ENCODE data around the gene MTHFS. TPM values are rescaled to one million over a fixed set of nuclear protein-coding genes. Genes with fewer than 3 reads are reported as not detected.

Gene MTHFS
- total RNA-seq, 1 experiment from 2014 or later, result 72.8 TPM

DNA sequence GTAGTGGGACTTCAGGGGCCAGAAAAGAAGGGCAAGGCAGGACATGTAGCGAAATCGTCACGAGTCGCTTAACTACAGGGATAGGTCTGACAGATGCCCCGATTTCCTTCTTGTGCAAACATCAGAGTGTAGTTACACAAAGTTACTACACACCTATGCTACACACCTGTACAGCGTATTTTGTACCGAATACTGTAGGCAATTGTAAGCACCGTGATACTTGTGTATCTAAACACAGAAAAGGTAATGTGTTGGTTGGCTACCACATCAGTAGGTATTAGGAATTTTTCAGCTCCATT, 515 bp upstream of the MTHFS start:
- no peaks in the 10 kb centered on the region for H3K27me3 ChIP-seq
- H3K9me3 ChIP-seq, result no peaks in the 10 kb centered on the region
- peaks cover under 1% of the 10 kb centered on the region; the same call in 1 of the 2 replicates for H3K36me3 ChIP-seq
- no peak for DNase-seq
- peak overlapping the region; percentile 72 for H3K4me3 ChIP-seq

DNA sequence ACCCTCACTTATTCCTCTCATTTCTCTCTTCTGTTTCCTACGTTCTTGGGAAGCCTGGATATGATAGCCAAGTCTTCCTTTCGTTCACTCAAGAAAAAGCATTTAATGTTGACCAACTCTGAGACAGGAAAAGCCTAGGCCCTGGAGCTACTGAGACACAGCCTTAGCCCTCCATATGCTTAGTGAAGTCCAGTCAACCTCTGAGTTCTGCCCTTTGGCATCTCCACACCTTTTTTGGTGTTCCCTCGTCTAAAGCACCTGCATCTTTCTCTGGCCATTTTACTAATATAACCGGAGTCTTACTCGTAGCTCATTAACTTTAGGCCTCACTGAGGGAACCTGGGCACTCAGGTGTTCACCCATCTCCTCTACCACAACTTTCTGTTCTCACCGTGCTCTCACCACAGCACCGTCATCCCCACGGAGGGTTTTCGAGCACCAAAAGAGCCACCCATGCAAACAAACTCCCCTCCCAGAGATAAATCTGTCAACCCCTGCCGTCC, 632 bp downstream of the MTHFS start:
- Histone ChIP-seq H3K4me3 (peak overlapping the region; percentile 72), H3K9me3 (no peaks in the 10 kb centered on the region), H3K27me3 (no peaks in the 10 kb centered on the region), H3K36me3 (peaks cover 5% of the 10 kb centered on the region)
- DNase-seq, result no peak

GRCh38 chr15:79887054-79887930, 9.5 kb downstream of the MTHFS start:
- Histone ChIP-seq H3K9me3 (no peaks in the 10 kb centered on the region), H3K36me3 (peaks cover 76% of the 10 kb centered on the region), H3K27me3 (no peaks in the 10 kb centered on the region), H3K4me3 (no peak overlapping the region)
- DNase-seq, result no peak

DNA sequence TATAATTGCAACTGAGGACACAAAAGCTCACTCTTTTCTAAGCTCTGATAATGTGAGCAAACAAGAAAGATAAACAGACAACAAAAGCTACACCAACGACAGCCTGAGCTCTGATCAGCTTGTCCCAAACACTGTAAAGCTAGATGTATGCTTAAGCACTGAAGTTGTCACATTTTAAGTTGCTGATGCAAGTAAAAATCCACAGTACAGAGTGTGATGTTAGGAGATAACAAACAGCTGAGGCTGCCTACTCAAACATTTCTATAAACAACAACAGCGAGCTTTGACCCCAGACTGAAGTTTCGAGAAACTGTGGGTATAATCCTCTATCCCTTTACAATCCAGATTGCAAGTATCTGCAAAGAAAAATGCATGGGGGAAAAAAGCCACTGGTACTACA, 10.7 kb downstream of the MTHFS start:
- no peaks in the 10 kb centered on the region for H3K27me3 ChIP-seq

DNA sequence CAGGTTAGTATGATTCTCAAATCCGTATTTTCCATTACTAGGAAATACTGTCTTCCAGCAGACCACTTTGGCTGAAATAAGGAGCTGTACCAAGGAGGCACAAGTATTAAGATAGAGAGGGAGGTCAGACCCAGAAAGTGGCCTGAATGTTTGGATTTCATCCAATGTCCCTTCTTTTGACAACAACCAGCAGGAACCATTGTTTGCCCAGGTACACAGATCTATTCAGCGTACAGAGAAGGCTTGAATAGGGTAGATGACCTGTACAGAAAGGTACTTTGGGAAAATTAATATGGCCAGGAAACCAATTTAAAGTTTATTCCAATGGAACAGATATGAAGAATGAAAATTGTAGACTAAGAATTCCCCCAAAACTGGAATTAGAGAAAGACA, 12.6 kb downstream of the MTHFS start:
- Histone ChIP-seq H3K36me3 (peaks cover 87% of the 10 kb centered on the region), H3K9me3 (peaks cover 3% of the 10 kb centered on the region), H3K4me3 (no peak overlapping the region), H3K27me3 (no peaks in the 10 kb centered on the region)
- no peak for DNase-seq

More for the DNA sequence above, 10.7 kb downstream of the MTHFS start:
- peaks cover 81% of the 10 kb centered on the region for H3K36me3 ChIP-seq
- H3K9me3 ChIP-seq, result no peaks in the 10 kb centered on the region
- DNase-seq, result no peak
- H3K4me3 ChIP-seq, result no peak overlapping the region

- no peaks in the 10 kb centered on the region for H3K27me3 ChIP-seq
- peaks cover 85% of the 10 kb centered on the region for H3K36me3 ChIP-seq
- H3K9me3 ChIP-seq, result peaks cover 7% of the 10 kb centered on the region
- no peak overlapping the region for H3K4me3 ChIP-seq
- no peak for DNase-seq
Measured at GRCh38 chr15:79883579-79884203, 13.1 kb downstream of the MTHFS start.

DNA sequence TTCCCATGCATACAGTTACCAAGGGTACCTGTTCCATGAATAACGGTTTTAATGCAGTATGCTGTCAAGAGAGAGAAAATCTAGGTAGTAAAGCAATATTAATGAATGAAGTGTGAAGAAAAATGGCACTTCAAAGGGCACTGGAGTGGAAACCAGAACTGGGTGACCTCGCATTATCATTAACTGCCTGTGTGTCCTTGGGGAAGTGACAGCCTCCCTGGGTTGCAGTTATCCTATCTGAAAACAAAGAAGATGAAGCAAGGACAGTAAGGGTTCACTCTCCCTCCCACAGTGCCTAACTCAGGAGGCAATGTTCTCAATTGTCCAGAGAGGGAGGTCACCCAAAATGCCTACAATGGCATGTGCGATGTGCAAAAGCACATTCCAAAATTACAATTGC, 15.1 kb downstream of the MTHFS start:
- Histone ChIP-seq H3K36me3 (peaks cover 90% of the 10 kb centered on the region), H3K9me3 (peaks cover 20% of the 10 kb centered on the region), H3K27me3 (no peaks in the 10 kb centered on the region), H3K4me3 (no peak overlapping the region)
- no peak for DNase-seq

DNA sequence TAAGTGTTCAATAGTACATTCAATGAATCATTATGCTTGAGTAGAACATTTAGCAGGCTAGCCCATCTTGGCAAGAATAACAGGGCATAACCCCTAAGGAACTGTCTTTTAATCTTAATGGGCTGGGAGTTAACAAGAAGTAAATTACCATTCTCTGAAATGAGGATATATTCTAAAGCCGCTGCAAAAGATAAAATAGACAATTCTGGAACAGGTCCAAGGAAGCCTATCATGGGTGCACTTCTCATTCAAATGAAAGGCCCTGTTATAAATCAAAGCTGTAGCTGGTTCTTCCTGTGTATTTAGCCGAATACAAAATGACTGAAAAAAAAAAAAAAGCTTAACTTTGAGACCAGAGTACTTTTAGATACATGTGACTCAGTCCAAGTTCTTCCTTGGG, 15.6 kb downstream of the MTHFS start:
- DNase-seq, result no peak
- Histone ChIP-seq H3K9me3 (peaks cover 22% of the 10 kb centered on the region), H3K27me3 (no peaks in the 10 kb centered on the region), H3K36me3 (peaks cover 87% of the 10 kb centered on the region), H3K4me3 (no peak overlapping the region)

- DNase-seq, result no peak
- Histone ChIP-seq H3K9me3 (peaks cover 36% of the 10 kb centered on the region), H3K36me3 (peaks cover 79% of the 10 kb centered on the region), H3K4me3 (no peak overlapping the region), H3K27me3 (no peaks in the 10 kb centered on the region)
Measured at GRCh38 chr15:79878078-79878705, 18.6 kb downstream of the MTHFS start.

DNA sequence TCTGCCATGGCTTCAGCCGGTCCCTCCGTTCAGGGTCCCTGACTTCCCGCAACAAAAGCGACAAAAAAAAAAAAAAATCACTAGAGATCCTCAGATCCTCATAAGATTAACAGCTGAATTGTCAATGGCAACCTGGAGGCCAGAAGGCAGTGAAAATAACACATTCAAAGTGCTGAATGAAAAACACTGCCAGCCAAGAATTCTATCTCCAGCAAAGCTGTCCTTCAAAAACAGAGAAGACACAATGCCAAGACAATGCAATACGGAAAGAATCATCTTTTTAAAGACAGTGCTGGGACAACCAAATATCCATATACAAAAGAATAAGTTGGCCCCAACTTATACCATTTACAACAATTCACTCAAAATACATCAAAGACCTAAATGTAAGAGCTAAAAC, 21.6 kb downstream of the MTHFS start:
- peaks cover 36% of the 10 kb centered on the region for H3K9me3 ChIP-seq
- no peak for DNase-seq
- H3K36me3 ChIP-seq, result peaks cover 58% of the 10 kb centered on the region
- no peak overlapping the region for H3K4me3 ChIP-seq
- no peaks in the 10 kb centered on the region for H3K27me3 ChIP-seq

GRCh38 chr15:79874242-79874641, 22.6 kb downstream of the MTHFS start:
- no peak for DNase-seq
- H3K9me3 ChIP-seq, result peaks cover 32% of the 10 kb centered on the region
- peaks cover 49% of the 10 kb centered on the region for H3K36me3 ChIP-seq
- H3K4me3 ChIP-seq, result no peak overlapping the region
- H3K27me3 ChIP-seq, result no peaks in the 10 kb centered on the region

DNA sequence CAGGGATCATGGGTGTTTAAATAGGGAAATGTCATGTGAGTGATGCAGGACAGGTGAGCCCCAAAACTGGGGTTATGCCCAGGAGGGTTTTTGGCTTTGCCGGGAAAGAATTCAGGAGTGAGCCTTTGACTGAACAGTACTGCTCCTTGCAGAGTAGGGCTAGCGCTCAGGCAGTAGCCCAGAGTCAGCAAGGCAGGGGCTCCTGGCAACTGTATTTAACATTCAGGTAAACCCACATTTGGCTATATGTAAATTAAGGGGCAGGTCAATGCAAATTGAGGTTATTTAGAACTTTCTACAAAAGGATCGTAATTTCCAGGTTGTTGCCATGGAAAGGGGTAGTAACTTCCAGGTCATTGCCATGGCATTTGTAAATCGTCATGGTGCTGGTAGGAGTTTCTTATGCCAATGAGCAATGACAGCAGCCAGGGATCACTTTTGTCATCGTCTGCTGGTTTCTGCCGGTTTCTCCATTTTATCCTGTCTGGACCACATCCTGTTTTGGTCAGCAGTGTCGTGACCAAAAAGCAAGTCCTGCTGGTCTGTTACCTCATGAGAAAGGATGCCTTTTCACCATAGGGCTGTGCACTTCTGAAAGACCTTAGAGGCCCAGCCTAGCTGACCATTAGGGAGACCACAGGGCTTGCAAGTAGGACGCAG, 24.3 kb downstream of the MTHFS start:
- Histone ChIP-seq H3K4me3 (no peak overlapping the region), H3K9me3 (peaks cover 20% of the 10 kb centered on the region), H3K36me3 (peaks cover 34% of the 10 kb centered on the region), H3K27me3 (no peaks in the 10 kb centered on the region)
- no peak for DNase-seq

DNA sequence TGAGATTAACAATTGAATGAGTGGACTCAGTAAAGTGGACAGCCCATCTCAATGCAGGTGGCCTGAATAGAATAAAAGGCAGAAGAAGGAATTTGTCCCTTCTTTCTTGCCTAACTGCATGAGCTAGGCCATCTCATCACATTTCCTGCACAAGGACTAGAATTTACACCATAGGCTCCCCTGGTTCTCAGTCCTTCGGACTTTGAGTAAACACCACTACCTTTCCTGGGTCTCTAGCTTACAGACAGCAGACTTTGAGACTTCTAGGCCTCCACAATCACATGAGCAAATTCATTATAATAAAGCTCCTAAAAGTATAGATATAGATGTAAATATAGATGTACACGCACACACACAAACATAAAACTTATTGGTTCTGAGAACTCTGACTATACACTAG, 28.3 kb downstream of the MTHFS start:
- no peak for DNase-seq
- Histone ChIP-seq H3K36me3 (peaks cover 5% of the 10 kb centered on the region), H3K4me3 (no peak overlapping the region), H3K27me3 (no peaks in the 10 kb centered on the region), H3K9me3 (no peaks in the 10 kb centered on the region)

DNA sequence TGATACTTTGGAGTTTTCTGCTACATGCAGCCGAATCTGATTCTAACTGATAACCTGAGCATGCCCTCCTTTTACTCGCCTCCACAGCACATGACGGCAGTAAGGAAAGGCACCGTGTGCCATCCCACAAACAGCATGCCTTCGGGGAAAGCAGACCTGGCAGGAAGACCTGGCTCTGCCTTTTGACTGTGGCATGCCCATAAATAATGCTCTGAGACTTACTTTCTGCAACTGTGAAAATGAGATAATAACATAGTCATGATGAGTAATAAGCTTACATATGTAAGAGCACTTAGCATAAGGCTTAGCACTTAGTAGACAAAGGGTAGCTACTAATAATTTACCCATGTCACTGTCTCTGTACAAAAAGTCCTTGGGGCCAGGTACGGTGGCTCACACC, 32.9 kb downstream of the MTHFS start:
- H3K9me3 ChIP-seq, result no peaks in the 10 kb centered on the region
- no peak overlapping the region for H3K4me3 ChIP-seq
- H3K27me3 ChIP-seq, result no peaks in the 10 kb centered on the region
- DNase-seq, result peak; percentile 71
- no peaks in the 10 kb centered on the region; the same call in 1 of the 2 replicates for H3K36me3 ChIP-seq

DNA sequence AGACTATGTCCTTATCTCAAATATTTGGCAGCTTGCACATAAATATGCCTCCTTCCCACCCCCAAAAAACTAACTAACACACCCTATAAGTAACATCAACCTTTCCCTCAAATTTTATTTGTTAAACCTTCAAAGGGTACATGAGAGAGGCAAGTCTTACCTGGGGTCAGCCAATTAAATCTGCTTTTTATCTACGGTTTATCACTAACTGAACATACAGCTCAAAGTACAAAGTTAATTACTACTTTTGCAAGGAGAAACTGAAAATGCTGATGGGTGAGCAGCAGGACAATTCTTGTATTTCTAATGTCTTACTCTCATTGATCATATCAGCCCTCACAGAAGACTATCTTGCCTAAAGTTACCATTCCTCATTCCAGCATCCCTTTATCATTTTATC, 34.6 kb downstream of the MTHFS start:
- no peaks in the 10 kb centered on the region for H3K9me3 ChIP-seq
- no peak overlapping the region for H3K4me3 ChIP-seq
- H3K36me3 ChIP-seq, result no peaks in the 10 kb centered on the region; the same call in 1 of the 2 replicates
- no peaks in the 10 kb centered on the region for H3K27me3 ChIP-seq
- no peak for DNase-seq

- H3K9me3 ChIP-seq, result no peaks in the 10 kb centered on the region
Measured at GRCh38 chr15:79860661-79861060, 36.2 kb downstream of the MTHFS start.

DNA sequence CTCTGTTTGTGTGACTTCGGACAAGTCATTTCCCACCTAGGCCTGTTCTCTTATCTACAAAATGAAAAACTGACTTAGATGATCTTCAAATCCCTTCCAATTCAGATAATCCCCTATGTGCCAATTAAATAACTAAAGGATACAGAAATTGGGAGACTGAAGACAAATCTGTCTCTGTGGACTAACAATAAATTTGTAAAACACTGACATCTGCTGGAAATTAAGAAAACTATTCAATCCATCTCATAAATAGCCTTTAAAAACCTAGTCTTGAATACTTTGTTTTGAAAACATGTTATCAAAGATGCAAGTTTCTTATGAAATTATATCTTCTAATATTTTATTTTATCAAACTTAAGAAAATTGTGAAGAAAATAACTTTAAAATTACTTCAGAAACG, 38.3 kb downstream of the MTHFS start:
- DNase-seq, result no peak
- H3K36me3 ChIP-seq, result no peaks in the 10 kb centered on the region; the same call in 1 of the 2 replicates

More at GRCh38 chr15:79860661-79861060, 36.2 kb downstream of the MTHFS start:
- Histone ChIP-seq H3K27me3 (no peaks in the 10 kb centered on the region), H3K4me3 (no peak overlapping the region), H3K36me3 (no peaks in the 10 kb centered on the region; the same call in 1 of the 2 replicates)
- no peak for DNase-seq

More for the DNA sequence above, 38.3 kb downstream of the MTHFS start:
- H3K27me3 ChIP-seq, result no peaks in the 10 kb centered on the region
- no peak overlapping the region for H3K4me3 ChIP-seq
- no peaks in the 10 kb centered on the region for H3K9me3 ChIP-seq
